GM12892 (cell line): ENCODE results near the gene CLN5.

ENCODE experiments used
- POLR2A ChIP-seq: IDR thresholded peaks from 2 replicates; pipeline ENCODE4 v1.6.1; 2011; ENCODE audit warnings: low read depth, low read length, control low read depth
- POLR2AphosphoS5 ChIP-seq: IDR thresholded peaks from 2 replicates; pipeline ENCODE4 v1.6.1; 2011; ENCODE audit warnings: low read depth, low read length, control low read depth

DNA sequence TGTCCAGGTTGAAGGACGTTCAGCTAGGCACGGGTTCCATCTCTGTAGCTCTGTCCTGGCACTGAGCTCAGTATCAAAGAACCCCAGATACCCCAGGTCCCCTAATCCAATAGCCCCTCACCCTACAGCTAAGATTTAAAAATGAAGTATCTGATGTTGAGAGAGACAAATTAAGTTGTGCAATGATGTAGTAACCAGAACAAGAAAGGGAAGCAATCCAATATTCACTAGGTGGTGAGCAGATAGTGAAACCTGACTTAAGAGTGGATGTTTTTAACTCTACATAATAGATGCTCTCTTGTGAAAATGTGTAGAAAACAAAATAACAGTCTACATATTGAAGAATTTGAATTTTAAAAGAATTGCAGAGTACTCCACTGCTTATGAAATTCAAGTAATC, 41.8 kb upstream of the CLN5 start:
- TF ChIP-seq POLR2AphosphoS5 (no peak), POLR2A (no peak)
